PC-3 (cell line): ENCODE measurements around the gene BNIP3.
"Not testable (repeated sequence)": the region's sequence is repeated elsewhere in the genome, so short reads cannot be mapped to it uniquely, and the experiment has no call there.

Experiments used
- CTCF ChIP-seq: fragments of 300-600 bp; sonication (generic); conservative IDR thresholded peaks from 2 replicates; pipeline ENCODE4 v1.5.1; 2017; ENCODE audit warnings: antibody characterized with exemption, low read depth, mild to moderate bottlenecking, low read length
- EZH2 ChIP-seq: fragments of 300-600 bp; sonication (generic); IDR thresholded peaks from one replicate; pipeline ENCODE4 v1.6.1; 2017; ENCODE audit warnings: antibody characterized with exemption, mild to moderate bottlenecking, low read length; ENCODE audit not compliant: unreplicated experiment

DNA sequence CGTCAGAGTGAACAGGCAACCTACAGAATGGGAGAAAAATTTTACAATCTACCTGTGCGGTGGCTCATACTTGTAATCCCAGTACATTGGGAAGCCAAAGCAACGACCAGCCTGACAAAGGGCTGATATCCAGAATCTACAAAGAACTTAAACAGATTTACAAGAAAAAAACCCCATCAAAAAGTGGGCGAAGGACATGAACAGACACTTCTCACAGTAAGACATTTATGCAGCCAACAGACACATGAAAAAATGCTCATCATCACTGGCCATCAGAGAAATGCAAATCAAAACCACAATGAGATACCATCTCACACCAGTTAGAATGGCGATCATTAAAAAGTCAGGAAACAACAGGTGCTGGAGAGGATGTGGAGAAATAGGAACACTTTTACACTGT, 5.6 kb upstream of the BNIP3 start:
- not testable (repeated sequence) for TF ChIP-seq EZH2, CTCF
